HG03039 (cell line): ENCODE results near the gene CISH.

Experiments
- ATAC-seq: cut with Tn5 transposase; IDR thresholded peaks from one replicate; pipeline ENCODE4 v1.9.1; 2021; ENCODE audit warnings: mild to moderate bottlenecking, moderate library complexity; ENCODE audit not compliant: unreplicated experiment

Gene CISH

DNA sequence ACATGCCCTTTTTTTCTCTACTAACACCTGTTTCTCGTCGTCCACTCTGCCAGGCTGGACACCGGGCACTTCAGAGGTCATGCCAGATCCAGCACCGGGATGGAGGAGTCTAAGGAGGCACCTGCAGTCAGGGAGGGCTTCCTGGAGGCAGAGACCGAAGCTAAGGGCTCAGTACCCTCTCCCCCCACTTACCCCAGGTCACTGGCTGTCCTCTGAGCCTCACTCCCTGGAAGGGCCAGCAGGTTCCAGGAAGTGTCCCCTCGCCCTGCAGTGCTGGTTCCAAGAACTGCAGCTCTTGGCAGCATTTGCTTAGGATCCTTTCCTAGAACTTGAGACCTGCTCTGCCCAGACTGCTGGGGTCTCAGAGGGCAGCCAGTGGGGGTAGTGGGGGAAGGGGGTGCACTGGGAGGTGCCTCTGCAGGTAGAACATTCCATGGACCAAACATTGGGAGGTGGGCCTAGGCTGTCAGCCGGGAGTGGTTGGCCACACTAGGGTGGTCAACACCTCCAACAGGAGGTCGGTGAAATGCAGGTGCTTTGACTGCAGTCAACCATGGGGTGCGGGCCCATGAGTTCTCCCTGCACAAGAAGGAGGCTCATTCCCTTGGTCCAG lies 11.3 kb downstream of the CISH start:
- no peak for ATAC-seq

DNA sequence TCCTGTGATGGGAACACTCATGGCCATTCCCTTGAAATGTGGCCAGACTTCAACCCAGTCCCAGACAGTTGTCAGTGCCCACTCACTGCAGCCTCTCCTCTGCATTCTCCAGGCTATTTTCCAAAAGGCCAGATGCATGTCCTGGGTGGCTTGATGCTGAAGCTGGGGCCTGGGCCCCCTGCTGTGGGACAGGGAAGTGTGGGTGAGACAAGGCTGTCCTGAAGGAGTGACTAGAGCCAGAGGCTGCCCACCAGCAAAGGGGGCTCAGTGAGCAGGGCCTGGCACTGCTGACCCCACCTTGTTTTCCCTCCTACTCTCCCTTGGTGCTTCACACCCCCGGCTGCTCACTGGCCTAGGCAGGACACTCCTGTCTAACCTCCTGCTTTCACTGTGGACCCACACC lies 11.9 kb downstream of the CISH start:
- ATAC-seq, result no peak

DNA sequence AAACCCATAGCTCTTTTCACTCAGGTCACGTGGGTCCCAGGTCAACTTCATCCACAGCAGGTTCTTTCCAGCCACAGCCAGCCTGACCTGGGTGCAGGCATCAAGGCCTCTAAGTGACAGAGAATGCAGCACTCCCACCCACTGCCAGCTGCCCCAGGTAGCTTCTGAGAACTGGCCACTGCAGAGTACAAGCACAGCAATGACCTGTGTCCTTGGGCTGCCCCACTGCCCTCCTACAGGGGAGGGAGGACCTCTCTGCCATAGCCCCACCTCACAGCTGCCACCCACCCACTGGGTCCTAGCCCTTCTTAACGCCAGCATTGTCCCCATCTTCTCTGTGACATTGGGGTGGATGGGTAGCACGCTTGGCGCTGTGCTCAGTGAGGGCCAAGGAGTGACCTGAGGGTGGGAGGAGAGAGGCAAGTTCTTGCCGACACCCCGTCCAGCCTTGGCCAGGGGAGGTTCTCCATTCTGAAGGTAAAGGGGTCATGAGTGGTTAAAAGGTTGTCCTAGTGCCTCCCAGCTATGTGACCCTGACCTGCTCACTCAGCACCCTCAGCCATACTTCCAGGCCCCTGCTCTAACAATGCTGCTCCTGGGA lies 12.4 kb downstream of the CISH start:
- ATAC-seq, result no peak

DNA sequence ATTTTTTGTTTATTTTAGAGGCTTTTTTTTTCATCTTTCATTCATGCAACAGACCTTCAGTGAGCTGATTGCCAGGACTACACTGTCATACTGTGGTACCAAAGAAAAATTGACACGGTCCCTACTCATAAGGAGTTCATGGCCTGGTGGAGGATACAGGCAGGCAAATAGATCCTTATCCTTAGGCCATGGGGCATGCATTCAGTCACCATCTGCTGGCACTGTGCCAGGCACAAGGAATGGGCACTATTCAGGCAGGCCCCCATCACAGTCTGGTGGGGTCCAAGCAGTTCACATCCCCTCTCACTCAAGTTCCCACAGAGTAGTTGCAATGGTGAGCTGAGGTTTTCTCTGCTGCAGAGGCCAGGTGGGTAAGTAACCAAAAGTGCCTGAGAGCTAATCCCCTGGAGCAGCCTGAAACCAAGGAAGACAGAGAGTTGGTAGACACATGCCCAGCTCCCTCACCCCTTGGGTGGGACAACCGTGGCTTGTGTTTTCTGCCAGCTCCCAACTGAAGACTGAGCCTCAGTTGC lies 17.3 kb downstream of the CISH start:
- ATAC-seq, result no peak

- ATAC-seq, result no peak
Measured at GRCh38 chr3:50592568-50592967, 19.0 kb downstream of the CISH start.

DNA sequence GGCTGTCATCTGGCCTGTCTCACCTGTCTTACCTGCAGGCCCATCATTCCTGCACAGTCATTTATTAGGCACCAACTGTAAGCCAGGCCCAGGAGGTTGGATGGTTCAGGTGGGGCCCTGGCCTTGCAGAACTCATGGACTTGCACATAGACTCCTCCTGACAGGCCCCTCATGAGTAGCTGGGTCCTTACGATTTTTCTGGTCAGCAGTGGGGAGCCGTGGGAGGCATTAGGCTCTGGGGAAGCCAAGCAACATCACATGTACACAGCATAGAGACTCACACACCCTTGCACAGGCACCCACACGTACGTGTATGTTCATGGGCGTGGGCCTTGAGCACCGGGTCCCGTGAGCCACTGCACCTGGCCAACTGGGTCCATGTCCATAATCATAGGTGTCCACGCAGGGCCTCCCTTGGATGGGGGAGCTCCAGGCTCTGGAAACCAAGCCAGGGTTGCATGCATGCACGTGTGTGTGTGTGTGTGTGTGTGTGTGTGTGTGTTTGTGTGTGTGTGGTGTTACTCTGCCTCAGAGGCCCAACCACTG lies 20.3 kb downstream of the CISH start:
- ATAC-seq, result no peak

GRCh38 chr3:50588759-50589433 lies 22.7 kb downstream of the CISH start:
- ATAC-seq, result no peak

- ATAC-seq, result no peak
Measured at GRCh38 chr3:50587806-50588758, 23.5 kb downstream of the CISH start.

- ATAC-seq, result no peak
Measured at GRCh38 chr3:50587373-50587772, 24.2 kb downstream of the CISH start.

- no peak for ATAC-seq
Measured at GRCh38 chr3:50586763-50587070, 24.9 kb downstream of the CISH start.

GRCh38 chr3:50585919-50586762 lies 25.4 kb downstream of the CISH start:
- ATAC-seq, result no peak

- ATAC-seq, result no peak
Measured at GRCh38 chr3:50584391-50584790, 27.2 kb downstream of the CISH start.

DNA sequence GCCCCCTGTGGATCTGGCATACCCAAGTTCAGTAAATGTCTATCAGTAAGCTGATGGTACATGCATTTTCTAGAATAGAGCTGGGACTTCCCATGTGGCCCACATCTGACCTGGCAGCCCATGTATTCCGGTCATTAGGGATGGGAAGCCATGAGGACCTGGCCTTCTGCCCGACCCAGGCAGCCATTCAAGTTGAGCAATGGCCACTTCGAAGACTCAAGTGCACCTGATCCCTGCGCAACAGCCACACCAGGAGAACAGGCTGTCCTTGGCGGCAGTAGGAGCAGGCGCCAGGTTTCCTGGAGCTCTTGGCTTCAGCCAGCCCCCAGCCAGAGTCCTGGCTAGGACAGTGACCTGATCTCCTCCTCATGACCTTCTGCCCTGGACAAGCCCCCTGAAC lies 27.7 kb downstream of the CISH start:
- no peak for ATAC-seq

- no peak for ATAC-seq
Measured at GRCh38 chr3:50582083-50582482, 29.5 kb downstream of the CISH start.

GRCh38 chr3:50581459-50581842 lies 30.1 kb downstream of the CISH start:
- no peak for ATAC-seq

DNA sequence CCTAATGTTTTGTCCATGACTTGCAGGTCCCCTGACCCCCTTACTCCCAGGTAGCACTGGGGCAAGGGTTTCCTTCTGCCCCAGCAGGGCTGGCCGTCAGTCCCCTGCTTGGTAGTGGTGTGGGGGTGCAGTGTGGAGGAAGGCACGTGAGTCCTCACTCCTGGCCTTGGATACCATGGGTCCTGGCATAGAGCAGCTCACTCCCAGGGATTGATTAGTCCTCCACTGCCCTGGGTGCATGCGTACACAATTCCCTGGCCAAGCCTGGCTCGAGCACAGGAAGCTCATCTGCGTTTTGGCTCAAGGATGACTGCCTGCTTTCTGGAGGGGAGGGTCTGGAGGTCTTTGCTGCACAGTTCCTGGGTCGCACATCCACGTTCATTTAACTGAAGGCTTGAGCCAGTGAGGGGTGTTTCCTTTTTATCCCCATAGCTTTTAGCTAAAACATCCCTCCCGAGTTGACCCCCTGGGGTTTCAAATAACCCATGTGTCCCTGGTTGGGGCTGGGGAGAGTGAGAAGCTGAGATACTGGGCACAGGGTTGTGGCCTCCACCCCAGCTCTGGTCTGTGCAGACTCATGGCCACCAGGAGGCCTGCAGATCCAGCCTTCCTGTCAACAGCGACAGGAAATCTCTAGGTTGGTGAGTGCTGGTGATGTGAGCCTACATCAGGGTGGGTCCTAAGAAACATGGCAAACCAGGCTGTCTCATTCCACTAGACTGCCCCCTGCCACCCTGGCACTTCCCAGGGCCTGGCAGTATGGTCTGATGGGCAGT lies 30.7 kb downstream of the CISH start:
- no peak for ATAC-seq

DNA sequence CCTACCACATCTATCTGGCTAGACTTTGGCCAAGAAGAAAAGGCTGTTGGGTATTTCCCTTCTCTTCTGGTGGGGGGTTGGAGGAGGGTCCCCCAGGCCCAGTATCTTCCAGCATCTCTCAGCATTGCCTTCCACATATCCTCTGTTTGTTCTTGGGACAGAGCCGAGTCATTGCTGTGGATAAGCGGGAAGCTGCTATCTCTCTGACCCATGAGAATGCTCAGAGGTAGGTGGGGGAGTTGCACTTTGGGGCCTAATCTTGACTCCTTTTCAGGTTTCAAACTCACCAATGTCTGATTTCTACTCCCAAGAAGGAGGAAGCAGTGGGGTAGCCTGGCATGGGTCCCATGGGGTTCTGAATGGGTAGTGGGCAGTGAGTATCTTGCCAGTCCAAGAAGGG lies 34.2 kb downstream of the CISH start:
- ATAC-seq, result no peak

DNA sequence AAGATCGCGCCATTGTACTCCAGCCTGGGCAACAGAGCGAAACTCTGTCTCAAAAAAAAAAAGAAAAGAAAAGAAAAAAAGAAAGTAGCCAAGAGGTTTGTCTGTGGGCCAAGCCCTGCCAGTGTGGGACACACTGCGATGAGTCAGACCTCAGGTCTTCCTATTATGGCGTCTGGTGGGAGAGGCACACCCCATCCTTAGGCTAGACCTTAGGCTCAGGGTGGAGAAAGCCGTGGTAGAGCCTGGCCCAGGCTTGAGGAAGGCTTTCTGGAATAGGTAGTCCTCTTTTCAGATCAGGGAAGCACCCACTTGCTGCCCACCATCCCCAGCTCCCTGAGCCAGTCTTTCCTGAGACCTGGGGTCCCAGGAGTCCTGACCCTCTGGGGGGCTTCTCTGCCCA lies 36.2 kb downstream of the CISH start:
- no peak for ATAC-seq

GRCh38 chr3:50574444-50574831 lies 37.1 kb downstream of the CISH start:
- ATAC-seq, result no peak
